Uterine smooth muscle cell (primary cell): ENCODE results near the gene C6orf52. TPM values are rescaled to one million over a fixed set of nuclear protein-coding genes. Genes with fewer than 3 reads are reported as not detected.

Source experiments
- total RNA-seq: library from RNA; depleted of rRNA; stranded (reverse); fragments of >200 nt; gene quantifications from 2 replicates; pipeline ENCODE4 v1.2.3, GENCODE V29; 2014

Gene C6orf52
- 1.00 and 1.5 TPM in 2 replicates for total RNA-seq

DNA sequence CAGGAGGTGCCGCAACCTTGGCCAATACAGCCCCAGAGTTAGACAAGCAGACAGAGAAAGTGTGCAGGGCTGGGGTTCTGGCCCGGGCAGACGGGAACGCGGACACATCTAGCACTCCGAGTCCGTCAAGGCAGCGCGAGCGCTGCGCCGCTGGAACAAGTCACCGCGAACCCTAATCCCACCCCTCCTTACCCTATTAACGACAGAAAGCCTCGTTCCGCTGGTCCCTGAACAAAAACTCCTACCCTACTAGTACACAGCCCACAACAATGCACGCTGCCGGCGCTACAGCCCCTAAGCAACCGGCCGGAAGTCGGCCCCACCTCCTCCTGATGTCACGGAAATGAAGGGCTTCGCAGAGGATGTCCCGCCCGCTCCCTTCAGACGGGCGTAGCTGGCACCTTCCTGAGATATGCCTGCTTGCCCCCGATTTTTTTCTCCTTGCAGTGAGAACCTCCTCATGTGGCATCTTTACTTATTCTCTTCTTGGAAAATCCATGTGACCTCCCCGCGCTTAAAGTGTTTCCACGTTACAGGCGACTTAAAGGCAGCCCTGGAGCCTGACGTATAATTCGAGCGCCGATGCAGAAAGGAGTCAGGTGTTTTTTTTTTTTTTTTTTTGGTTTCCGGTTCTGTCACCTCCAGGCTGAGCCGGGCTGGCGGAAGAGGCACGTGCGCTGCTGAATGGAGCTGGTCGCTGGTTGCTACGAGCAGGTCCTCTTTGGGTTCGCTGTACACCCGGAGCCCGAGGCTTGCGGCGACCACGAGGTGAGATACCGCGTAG is at the start of gene C6orf52, which contains the start of gene PAK1IP1:
Gene C6orf52, minus strand, starts transcription at position 315 of the 784 bp plus-strand sequence. CDS start 7,066 bp downstream, outside the sequence.
Gene PAK1IP1, plus strand, starts transcription at position 671 of the 784 bp plus-strand sequence. Its CDS starts 14 bp downstream, at position 685.

DNA sequence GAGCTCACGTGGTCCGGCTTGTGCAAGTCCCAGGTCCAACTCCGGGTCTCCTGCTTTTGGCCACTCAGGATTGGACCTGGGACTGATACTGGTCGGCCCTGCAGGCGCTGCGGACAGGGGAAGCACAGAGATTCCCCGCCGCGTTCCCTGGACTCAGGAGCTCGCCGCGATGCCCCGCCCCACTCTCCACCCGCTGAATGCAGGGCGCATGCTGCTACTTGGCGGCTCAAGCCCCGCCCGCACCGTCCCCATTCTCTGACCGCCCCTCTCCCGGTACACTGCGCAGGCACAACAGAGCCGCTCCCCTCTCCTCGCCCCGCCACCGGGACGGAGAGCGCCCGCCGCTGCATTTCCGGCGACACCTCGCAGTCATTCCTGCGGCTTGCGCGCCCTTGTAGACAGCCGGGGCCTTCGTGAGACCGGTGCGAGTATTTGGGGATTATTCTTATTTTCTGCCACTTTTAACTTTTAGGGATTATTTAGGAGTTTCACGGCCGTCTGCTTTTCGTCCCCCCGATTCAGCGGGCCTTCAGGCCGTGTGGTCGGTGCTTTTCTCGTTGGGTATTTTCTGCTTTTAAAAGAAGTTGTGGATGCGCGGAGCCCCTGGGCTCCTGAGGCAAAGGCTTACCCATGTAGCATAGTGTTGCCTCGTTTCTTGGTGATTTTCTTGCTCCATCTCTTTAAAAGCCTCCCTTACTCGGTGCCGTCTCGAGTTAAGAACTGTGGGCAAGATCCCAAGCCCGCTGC is 28.6 kb upstream of the C6orf52 start, which contains the start of gene TMEM14C:
Gene TMEM14C, plus strand, starts transcription at position 251 of the 747 bp plus-strand sequence. CDS start 1,544 bp downstream, outside the sequence.

Other genes starting within 250 kb of the C6orf52 start
- 0.12 and 0.22 TPM in 2 replicates for gene GCNT2, start 173.3 kb downstream of the C6orf52 start, total RNA-seq
- gene PAK1IP1, start 356 bp upstream of the C6orf52 start, total RNA-seq: 22.2 and 33.3 TPM in 2 replicates
- gene TMEM14C, start 28.5 kb upstream of the C6orf52 start, total RNA-seq: 89.1 and 133 TPM in 2 replicates
- gene TMEM14B, start 53.2 kb upstream of the C6orf52 start, total RNA-seq: 69.5 and 104 TPM in 2 replicates
- not detected in 2 replicates for gene MAK, start 143.9 kb upstream of the C6orf52 start, total RNA-seq
- gene GCM2, start 187.4 kb upstream of the C6orf52 start, total RNA-seq: not detected in 2 replicates
- not detected in 2 replicates for gene SYCP2L, start 192.4 kb upstream of the C6orf52 start, total RNA-seq